Measurements from ENCODE around the gene KLHL41. TPM values are rescaled to one million over a fixed set of nuclear protein-coding genes. Genes with fewer than 3 reads are reported as not detected.
A peak's percentile ranks its signal among the peaks of the same experiment; 100 is the strongest.
"Not testable (repeated sequence)": the region's sequence is repeated elsewhere in the genome, so short reads cannot be mapped to it uniquely, and the experiment has no call there.

Gene KLHL41
- total RNA-seq, 4 donors from 2014 or later, result 0.13 to 0.98 (median 0.73) TPM

DNA sequence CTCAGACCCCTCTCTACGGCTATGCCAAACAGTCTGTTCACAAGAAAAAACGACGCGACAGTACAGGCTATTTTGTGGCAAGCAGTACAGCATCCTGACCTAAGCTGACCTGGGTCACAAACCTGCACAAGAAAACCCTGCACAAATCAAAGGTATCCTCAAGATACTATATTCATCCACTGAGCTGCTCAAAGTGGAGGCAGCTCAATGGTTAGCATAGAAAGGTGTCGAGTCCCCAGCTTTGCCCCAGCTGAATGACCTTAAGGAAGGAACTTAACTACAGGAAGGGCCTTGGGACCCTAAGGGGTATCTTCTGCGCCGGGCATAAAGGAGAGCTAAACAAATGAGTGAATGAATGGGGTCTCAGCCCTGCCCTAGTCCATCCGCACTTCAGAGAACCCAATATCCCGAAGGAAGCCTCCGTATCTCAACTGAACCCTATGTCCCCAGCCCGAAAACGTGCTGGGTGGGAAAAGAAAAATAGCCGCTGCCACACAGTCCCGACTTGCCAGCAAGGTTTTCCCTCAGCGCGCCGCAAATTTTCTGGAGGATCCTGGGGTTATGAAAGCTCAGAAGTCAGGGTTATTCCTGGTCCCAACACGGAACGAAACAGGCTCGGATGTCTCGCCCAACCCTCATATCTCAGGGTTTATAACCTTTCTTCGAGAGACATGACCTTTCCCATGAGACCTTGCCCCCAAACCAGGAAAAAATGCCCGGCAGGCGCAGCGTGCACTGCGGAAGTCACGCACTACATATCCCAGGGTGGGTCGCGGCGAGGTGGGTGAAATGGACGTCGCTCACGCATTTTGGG is 63.9 kb downstream of the KLHL41 start, which contains the start of gene FASTKD1:
FASTKD1 (minus strand) TSS at position 706 of the 814 bp plus-strand sequence. CDS start 1,836 bp downstream, outside the sequence.
- whole genome bisulfite sequencing, 2 donors, result 0 to 1% methylated on average over 33 of the region's 33 CpGs
- DNase-seq (ENCODE audit: low spot score in 2 of 2), result peak; percentile 90 to 97
- peak within 1 kb of the TSS; percentile 51 for H3K4me3 ChIP-seq (ENCODE audit: low read depth, poor library complexity, severe bottlenecking)
- no peak for TF ChIP-seq POLR2A (IDR thresholded peaks at IDR 0.05)
- peak in 1 of 3 donors; percentile 58 for TF ChIP-seq CTCF (IDR thresholded peaks at IDR 0.05)
- intact Hi-C loops (cut with DNase I; ENCODE audit: low total_unique reads), result no loop called here

GRCh38 chr2:169573974-169574299 is 64.4 kb downstream of the KLHL41 start:
- 31 to 34% methylated on average over 6 of the region's 6 CpGs for WGBS, 2 donors

GRCh38 chr2:169574539-169574938 is 65.0 kb downstream of the KLHL41 start:
- 83 to 87% methylated on average over 5 of the region's 5 CpGs for WGBS, 2 donors

More at GRCh38 chr2:169573974-169574299, 64.4 kb downstream of the KLHL41 start:
- peak overlapping the region; percentile 51 for H3K4me3 ChIP-seq (ENCODE audit: low read depth, poor library complexity, severe bottlenecking)
- no peak for DNase-seq (ENCODE audit: low spot score in 2 of 2)
- intact Hi-C loops (cut with DNase I; ENCODE audit: low total_unique reads), result no loop called here
- TF ChIP-seq POLR2A (IDR thresholded peaks at IDR 0.05) (no peak), CTCF (IDR thresholded peaks at IDR 0.05) (no peak)

DNA sequence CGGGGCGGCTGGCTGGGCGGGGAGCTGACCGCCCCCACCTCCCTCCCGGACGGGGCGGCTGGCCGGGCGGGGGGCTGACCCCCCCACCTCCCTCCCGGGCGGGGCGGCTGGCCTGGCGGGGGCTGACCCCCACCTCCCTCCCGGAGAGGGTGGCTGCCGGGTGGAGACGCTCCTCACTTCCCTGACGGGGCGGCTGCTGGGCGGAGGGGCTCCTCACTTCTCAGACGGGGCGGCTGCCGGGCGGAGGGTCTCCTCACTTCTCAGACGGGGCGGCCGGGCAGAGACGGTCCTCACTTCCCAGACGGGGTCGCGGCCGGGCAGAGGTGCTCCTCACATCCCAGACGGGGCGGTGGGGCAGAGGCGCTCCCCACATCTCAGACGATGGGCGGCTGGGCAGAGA is 65.8 kb downstream of the KLHL41 start:
- intact Hi-C loops (cut with DNase I; ENCODE audit: low total_unique reads); DNase-seq (ENCODE audit: low spot score in 2 of 2); H3K4me3 ChIP-seq (ENCODE audit: low read depth, poor library complexity, severe bottlenecking): not testable (repeated sequence)
- 96 to 100% methylated on average over 4 to 11 of the region's 36 CpGs for WGBS, 2 donors

More at GRCh38 chr2:169574539-169574938, 65.0 kb downstream of the KLHL41 start:
- H3K4me3 ChIP-seq (ENCODE audit: low read depth, poor library complexity, severe bottlenecking); intact Hi-C loops (cut with DNase I; ENCODE audit: low total_unique reads); DNase-seq (ENCODE audit: low spot score in 2 of 2): not testable (repeated sequence)

Other genes with a start within 250 kb of the KLHL41 start
- gene LRP2, start 147.2 kb upstream of the KLHL41 start, total RNA-seq, result under 1 TPM in 2 of 4 donors, not detected in 2; 0.05 to 0.23 TPM
- 1 to 10 TPM; 4.7 to 7.9 (median 5.3) TPM for gene BBS5, start 30.2 kb upstream of the KLHL41 start, total RNA-seq
- 1 to 10 TPM; 4.1 to 9.7 (median 6.6) TPM for gene FASTKD1, start 64.2 kb downstream of the KLHL41 start, total RNA-seq
- gene PPIG, start 74.6 kb downstream of the KLHL41 start, total RNA-seq, result 10 to 100 TPM; 23.5 to 31.9 (median 28.0) TPM
- not detected for gene CFAP210, start 184.7 kb downstream of the KLHL41 start, total RNA-seq
- gene PHOSPHO2, start 184.8 kb downstream of the KLHL41 start, total RNA-seq, result 1 to 10 TPM; 2.7 to 7.6 (median 4.4) TPM
- 1 to 10 TPM in 3 of 4 donors, under 1 TPM in 1; 0.59 to 5.0 (median 2.3) TPM for gene KLHL23, start 224.1 kb downstream of the KLHL41 start, total RNA-seq